GM12878 (cell line): Measurements from ENCODE around the gene CYB5R2.

ENCODE experiments used
- BCL3 ChIP-seq: IDR thresholded peaks from 2 replicates; pipeline ENCODE4 v1.6.1; 2011; ENCODE audit warnings: borderline replicate concordance, low read depth, mild to moderate bottlenecking, moderate library complexity, low read length; ENCODE audit not compliant: insufficient read depth, poor library complexity, severe bottlenecking
- CBFB ChIP-seq: IDR thresholded peaks from 2 replicates; pipeline ENCODE4 v1.6.1; 2016; ENCODE audit warnings: antibody characterized with exemption, low read depth
- CEBPB ChIP-seq, 2 experiments: fragments of 150-350 bp in 1 of 2; IDR thresholded peaks; 2 replicates each; pipeline ENCODE4 v1.6.1; 2012 to 2014; ENCODE audit warnings: low read depth in 2 of 2, low read length in 2 of 2, borderline replicate concordance in 1 of 2, inconsistent platforms in 1 of 2
- FOXK2 ChIP-seq: fragments of 450-650 bp; IDR thresholded peaks from 2 replicates; pipeline ENCODE4 v1.6.1; 2017; ENCODE audit warnings: mild to moderate bottlenecking, moderate library complexity
- JUND ChIP-seq: IDR thresholded peaks from 2 replicates; pipeline ENCODE4 v1.6.1; 2012; ENCODE audit warnings: low read depth, mild to moderate bottlenecking, low read length, improper control_type of control experiment, moderate library complexity
- POLR2A ChIP-seq: IDR thresholded peaks from 2 replicates; pipeline ENCODE4 v1.6.1; 2011; ENCODE audit warnings: low read depth, mild to moderate bottlenecking, low read length
- RCOR1 ChIP-seq: conservative IDR thresholded peaks from 2 replicates; pipeline ENCODE4 v1.6.1; 2012; ENCODE audit warnings: low read depth, low read length, improper control_type of control experiment
- SREBF2 ChIP-seq: IDR thresholded peaks from 2 replicates; pipeline ENCODE4 v1.6.1; 2012; ENCODE audit warnings: mild to moderate bottlenecking, low read length
- TAF1 ChIP-seq: IDR thresholded peaks from 2 replicates; pipeline ENCODE4 v1.6.1; 2011; ENCODE audit warnings: mild to moderate bottlenecking, low read depth, low read length, borderline replicate concordance
- ZSCAN29 ChIP-seq: fragments of 450-650 bp; IDR thresholded peaks from 2 replicates; pipeline ENCODE4 v1.6.1; 2017; ENCODE audit warnings: mild to moderate bottlenecking, moderate library complexity
- TF ChIP-seq, protein P1 (sequence below), 3 experiments: IDR thresholded peaks in 2 of 3; conservative IDR thresholded peaks in 1 of 3; 2 replicates each; pipeline ENCODE4 v1.5.1; 2011; ENCODE audit warnings: low read depth in 3 of 3, low read length in 3 of 3, mild to moderate bottlenecking in 3 of 3, control low read depth in 2 of 3, moderate library complexity in 2 of 3, inconsistent platforms in 1 of 3, mixed read lengths in 1 of 3; ENCODE audit not compliant: control insufficient read depth in 2 of 3, insufficient read depth in 1 of 3; ENCODE audit errors: extremely low read depth in 1 of 3
- TF ChIP-seq, protein P2 (sequence below): fragments of 450-650 bp; IDR thresholded peaks from 2 replicates; pipeline ENCODE4 v1.6.1; 2014; ENCODE audit warnings: mild to moderate bottlenecking

DNA sequence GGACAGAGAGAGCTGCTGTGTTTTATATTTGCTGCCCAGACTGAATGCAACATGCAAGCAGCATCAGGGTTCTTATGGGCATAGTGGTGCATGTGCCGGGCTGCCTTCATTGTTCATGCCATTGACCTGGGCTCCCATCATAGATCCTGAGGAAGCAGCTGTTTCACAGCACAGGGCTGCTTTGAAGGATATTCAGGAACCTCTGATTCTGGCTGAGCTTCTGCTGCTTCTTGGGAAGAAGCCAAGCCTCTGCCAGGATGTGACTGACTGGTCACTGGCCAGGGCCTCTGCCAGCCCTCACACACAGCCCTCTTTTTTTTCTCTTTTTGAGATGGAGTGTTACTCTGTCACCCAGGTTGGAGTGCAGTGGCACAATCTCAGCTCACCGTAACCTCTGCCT, 43.3 kb downstream of the CYB5R2 start:
- TF ChIP-seq CEBPB (IDR thresholded peaks at IDR 0.05; ENCODE audit: borderline replicate concordance in 1 of 2, low read depth in 2 of 2, low read length in 2 of 2) (no peak), JUND (no peak), RCOR1 (no peak), FOXK2 (no peak), ZSCAN29 (no peak), BCL3 (no peak), POLR2A (no peak), TAF1 (no peak), CBFB (no peak), SREBF2 (no peak)
- TF ChIP-seq, protein P1, sequence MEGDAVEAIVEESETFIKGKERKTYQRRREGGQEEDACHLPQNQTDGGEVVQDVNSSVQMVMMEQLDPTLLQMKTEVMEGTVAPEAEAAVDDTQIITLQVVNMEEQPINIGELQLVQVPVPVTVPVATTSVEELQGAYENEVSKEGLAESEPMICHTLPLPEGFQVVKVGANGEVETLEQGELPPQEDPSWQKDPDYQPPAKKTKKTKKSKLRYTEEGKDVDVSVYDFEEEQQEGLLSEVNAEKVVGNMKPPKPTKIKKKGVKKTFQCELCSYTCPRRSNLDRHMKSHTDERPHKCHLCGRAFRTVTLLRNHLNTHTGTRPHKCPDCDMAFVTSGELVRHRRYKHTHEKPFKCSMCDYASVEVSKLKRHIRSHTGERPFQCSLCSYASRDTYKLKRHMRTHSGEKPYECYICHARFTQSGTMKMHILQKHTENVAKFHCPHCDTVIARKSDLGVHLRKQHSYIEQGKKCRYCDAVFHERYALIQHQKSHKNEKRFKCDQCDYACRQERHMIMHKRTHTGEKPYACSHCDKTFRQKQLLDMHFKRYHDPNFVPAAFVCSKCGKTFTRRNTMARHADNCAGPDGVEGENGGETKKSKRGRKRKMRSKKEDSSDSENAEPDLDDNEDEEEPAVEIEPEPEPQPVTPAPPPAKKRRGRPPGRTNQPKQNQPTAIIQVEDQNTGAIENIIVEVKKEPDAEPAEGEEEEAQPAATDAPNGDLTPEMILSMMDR (IDR thresholded peaks at IDR 0.05 in 2 of 3, conservative IDR thresholded peaks at IDR 0.05 in 1 of 3; ENCODE audit: control insufficient read depth in 2 of 3, extremely low read depth in 1 of 3, insufficient read depth in 1 of 3, low read depth in 3 of 3, low read length in 3 of 3), result no peak
- TF ChIP-seq, protein P2, sequence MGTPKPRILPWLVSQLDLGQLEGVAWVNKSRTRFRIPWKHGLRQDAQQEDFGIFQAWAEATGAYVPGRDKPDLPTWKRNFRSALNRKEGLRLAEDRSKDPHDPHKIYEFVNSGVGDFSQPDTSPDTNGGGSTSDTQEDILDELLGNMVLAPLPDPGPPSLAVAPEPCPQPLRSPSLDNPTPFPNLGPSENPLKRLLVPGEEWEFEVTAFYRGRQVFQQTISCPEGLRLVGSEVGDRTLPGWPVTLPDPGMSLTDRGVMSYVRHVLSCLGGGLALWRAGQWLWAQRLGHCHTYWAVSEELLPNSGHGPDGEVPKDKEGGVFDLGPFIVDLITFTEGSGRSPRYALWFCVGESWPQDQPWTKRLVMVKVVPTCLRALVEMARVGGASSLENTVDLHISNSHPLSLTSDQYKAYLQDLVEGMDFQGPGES, result no peak
